Measurements from ENCODE around the gene ME3.

DNA sequence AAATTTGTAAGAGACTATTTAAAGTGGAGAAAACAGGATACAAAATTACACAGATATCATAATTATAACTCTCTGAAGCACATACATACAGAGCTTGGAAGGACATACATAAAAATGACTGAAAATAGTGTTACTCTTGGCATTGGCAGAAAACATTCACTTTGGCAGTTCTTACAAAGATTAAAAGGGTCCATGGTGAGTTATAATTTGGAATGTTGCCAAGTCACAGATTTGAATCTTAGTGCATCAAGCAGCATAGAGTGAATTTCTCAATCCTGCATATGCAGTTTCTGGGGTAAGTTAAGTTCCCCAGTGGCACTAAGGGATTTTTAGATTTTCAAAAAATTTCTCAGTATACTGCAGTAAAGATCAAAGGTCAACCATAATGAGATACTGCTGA lies 181.8 kb downstream of the ME3 start:
- TF ChIP-seq, protein P1, sequence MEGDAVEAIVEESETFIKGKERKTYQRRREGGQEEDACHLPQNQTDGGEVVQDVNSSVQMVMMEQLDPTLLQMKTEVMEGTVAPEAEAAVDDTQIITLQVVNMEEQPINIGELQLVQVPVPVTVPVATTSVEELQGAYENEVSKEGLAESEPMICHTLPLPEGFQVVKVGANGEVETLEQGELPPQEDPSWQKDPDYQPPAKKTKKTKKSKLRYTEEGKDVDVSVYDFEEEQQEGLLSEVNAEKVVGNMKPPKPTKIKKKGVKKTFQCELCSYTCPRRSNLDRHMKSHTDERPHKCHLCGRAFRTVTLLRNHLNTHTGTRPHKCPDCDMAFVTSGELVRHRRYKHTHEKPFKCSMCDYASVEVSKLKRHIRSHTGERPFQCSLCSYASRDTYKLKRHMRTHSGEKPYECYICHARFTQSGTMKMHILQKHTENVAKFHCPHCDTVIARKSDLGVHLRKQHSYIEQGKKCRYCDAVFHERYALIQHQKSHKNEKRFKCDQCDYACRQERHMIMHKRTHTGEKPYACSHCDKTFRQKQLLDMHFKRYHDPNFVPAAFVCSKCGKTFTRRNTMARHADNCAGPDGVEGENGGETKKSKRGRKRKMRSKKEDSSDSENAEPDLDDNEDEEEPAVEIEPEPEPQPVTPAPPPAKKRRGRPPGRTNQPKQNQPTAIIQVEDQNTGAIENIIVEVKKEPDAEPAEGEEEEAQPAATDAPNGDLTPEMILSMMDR (IDR thresholded peaks at IDR 0.05; ENCODE audit: low read length), result no peak
- no peak for TF ChIP-seq EZH2phosphoT487 (IDR thresholded peaks at IDR 0.05; ENCODE audit: low read length)

Data from MM.1S (cell line).